Spleen (tissue), 11 donors: Measurements from ENCODE around the gene LPP. TPM values are rescaled to one million over a fixed set of nuclear protein-coding genes. Genes with fewer than 3 reads are reported as not detected.

ENCODE experiments used
- DNase-seq: peaks from one replicate; pipeline ENCODE4 v3.0.0-alpha.2; 2020
- H3K27ac ChIP-seq, 8 donors: fragments of 200-600 bp; sonication (generic) in 7 of 8; 1 replicate in 4 of 8; 2 replicates in 4 of 8; pipeline versions ENCODE4 v1.5.0 to v1.8.0; 2016 to 2021; ENCODE audit warnings: inconsistent platforms in 4 of 8, mild to moderate bottlenecking in 4 of 8, moderate library complexity in 1 of 8
- H3K27me3 ChIP-seq, 7 donors: fragments of 200-600 bp; sonication (generic) in 6 of 7; replicated peaks in 1 of 7; 1 replicate in 4 of 7; 2 replicates in 3 of 7; pipeline versions ENCODE4 v1.5.0 to v1.8.0; 2016 to 2021; ENCODE audit warnings: inconsistent platforms in 3 of 7, mild to moderate bottlenecking in 1 of 7
- H3K36me3 ChIP-seq, 6 donors: fragments of 200-600 bp; sonication (generic) in 5 of 6; 1 replicate in 4 of 6; 2 replicates in 2 of 6; pipeline versions ENCODE4 v1.5.0 to v1.8.0; 2016 to 2021; ENCODE audit warnings: inconsistent platforms in 2 of 6
- H3K4me1 ChIP-seq, 6 donors: fragments of 200-600 bp; sonication (generic) in 5 of 6; 1 replicate in 3 of 6; 2 replicates in 3 of 6; pipeline versions ENCODE4 v1.5.0 to v1.8.0; 2016 to 2021; ENCODE audit warnings: inconsistent platforms in 3 of 6
- H3K4me3 ChIP-seq, 8 donors: fragments of 200-600 bp; sonication (generic) in 7 of 8; 1 replicate in 4 of 8; 2 replicates in 4 of 8; pipeline versions ENCODE4 v1.5.0 to v1.8.0; 2016 to 2021; ENCODE audit warnings: inconsistent platforms in 4 of 8, mild to moderate bottlenecking in 4 of 8, moderate library complexity in 2 of 8
- H3K9me3 ChIP-seq, 8 donors: fragments of 200-600 bp; sonication (generic) in 7 of 8; 1 replicate in 4 of 8; 2 replicates in 4 of 8; pipeline versions ENCODE4 v1.5.0 to v1.8.0; 2016 to 2021; ENCODE audit warnings: inconsistent platforms in 4 of 8
- CTCF ChIP-seq, 11 experiments: fragments of 200-600 bp in 7 of 11; fragments of 450-650 bp in 4 of 11; sonication (generic) in 4 of 11; IDR thresholded peaks in 8 of 11; conservative IDR thresholded peaks in 3 of 11; 1 replicate in 7 of 11; 2 replicates in 4 of 11; pipeline versions ENCODE4 v1.4.0 to v1.8.0; 2016 to 2021; ENCODE audit warnings: antibody characterized with exemption in 11 of 11, inconsistent platforms in 4 of 11, mild to moderate bottlenecking in 1 of 11
- POLR2A ChIP-seq, 3 donors: fragments of 450-650 bp; IDR thresholded peaks; one replicate each; pipeline ENCODE4 v1.5.1; 2017; ENCODE audit warnings: antibody characterized with exemption in 3 of 3, mild to moderate bottlenecking in 1 of 3
- POLR2AphosphoS5 ChIP-seq, 3 donors: sonication (generic); formaldehyde crosslinking; IDR thresholded peaks; one replicate each; pipeline ENCODE4 v1.5.1; 2017; ENCODE audit warnings: antibody characterized with exemption in 3 of 3
- WGBS, 5 donors: extraction: QIAGEN DNeasy Blood & Tissue Kit in 3 of 5; methylation state at CpG; one replicate each; pipeline versions ENCODE4 v1.1.5 to v1.1.7; 2013 to 2018; 5-methylcytosine and 5-hydroxymethylcytosine counted together
- intact Hi-C: fragments of 100-400 bp; cut with DNase I; formaldehyde crosslinking; loops from one replicate; pipeline ENCODE4 v1.15.0; 2023; ENCODE audit warnings: low total_unique reads
- polyA plus RNA-seq, 3 donors: library from polyadenylated mRNA; stranded (reverse); fragments of 200-250 nt; gene quantifications; one replicate each; pipeline ENCODE4 v1.2.1, GENCODE V29; 2013
- total RNA-seq, 7 donors: library from RNA; depleted of rRNA in 3 of 7; stranded (reverse); fragments of >200 nt in 3 of 7; fragmentation: NEBNext Ultra II Directional in 4 of 7; extraction: Animal tissue kit (Norgen Biotek cat#: 25700) in 4 of 7; gene quantifications; one replicate each; pipeline versions ENCODE4 v1.1.0 to v1.2.1, GENCODE V29; 2016 to 2021
- donor health status: healthy with polysubstance abuse.
- donor health status: DM: no; HTN: no; CAD: no; lungs with moderate emphysema.
- donor health status: DM: no; HTN: no; CAD: no.
- donor health status: Bipolar disorder and iron deficiency.
- donor health status: healthy.
- donor health status: DM: no; HTN: no; CAD: no.
- donor health status: DM: yes; HTN: yes; CAD: no.

The LPP gene
- total and polyA plus RNA-seq, 10 donors, result 2.4 to 270 (median 156) TPM

GRCh38 chr3:188473591-188474288, 319.8 kb downstream of the LPP start:
- TF ChIP-seq POLR2A (IDR thresholded peaks at IDR 0.05), result no peak
- no peak for TF ChIP-seq POLR2AphosphoS5 (IDR thresholded peaks at IDR 0.05)
- no peak for TF ChIP-seq CTCF (IDR thresholded peaks at IDR 0.05 in 8 of 11, conservative IDR thresholded peaks at IDR 0.05 in 3 of 11)
- DNase-seq, result no peak
- Histone ChIP-seq H3K27ac (no peak overlapping the region), H3K27me3 (no peaks in the 10 kb centered on the region), H3K9me3 (no peaks in the 10 kb centered on the region), H3K36me3 (no peaks in the 10 kb centered on the region), H3K4me3 (no peak overlapping the region), H3K4me1 (peaks cover 0 to 28% (median 16%) of the 10 kb centered on the region in 6 donors)
- intact Hi-C loops, result no loop called here
- WGBS, 5 donors, result 92 to 99% (median 95%) methylated on average over 2 of the region's 2 CpGs

GRCh38 chr3:188476935-188477334, 323.0 kb downstream of the LPP start:
- H3K4me1 ChIP-seq, result peaks cover 0 to 21% (median 13%) of the 10 kb centered on the region in 6 donors
- no peaks in the 10 kb centered on the region for H3K27me3 ChIP-seq
- TF ChIP-seq CTCF (IDR thresholded peaks at IDR 0.05 in 8 of 11, conservative IDR thresholded peaks at IDR 0.05 in 3 of 11) (no peak), POLR2A (IDR thresholded peaks at IDR 0.05) (no peak), POLR2AphosphoS5 (IDR thresholded peaks at IDR 0.05) (no peak)
- no peaks in the 10 kb centered on the region for H3K36me3 ChIP-seq
- intact Hi-C loops, result no loop called here
- no peak for DNase-seq
- H3K9me3 ChIP-seq, result peaks cover 0 to 5% (median 0%) of the 10 kb centered on the region in 8 donors
- WGBS, 5 donors, result 63 to 85% (median 74%) methylated on average over 4 of the region's 4 CpGs
- H3K4me3 ChIP-seq, result no peak overlapping the region
- peak overlapping the region in 2 of 8 donors; percentile 5 to 31 for H3K27ac ChIP-seq

- Histone ChIP-seq H3K27me3 (no peaks in the 10 kb centered on the region), H3K9me3 (peaks cover 0 to 9% (median 0%) of the 10 kb centered on the region in 8 donors), H3K27ac (no peak overlapping the region), H3K4me1 (peaks cover 0 to 21% (median 10%) of the 10 kb centered on the region in 6 donors), H3K4me3 (no peak overlapping the region), H3K36me3 (peaks cover 0 to 12% (median 5%) of the 10 kb centered on the region in 6 donors)
- DNase-seq, result no peak
- intact Hi-C loops, result no loop called here
- 93 to 97% (median 94%) methylated on average over 4 of the region's 4 CpGs for WGBS, 5 donors
- TF ChIP-seq POLR2A (IDR thresholded peaks at IDR 0.05) (no peak), POLR2AphosphoS5 (IDR thresholded peaks at IDR 0.05) (no peak), CTCF (IDR thresholded peaks at IDR 0.05 in 8 of 11, conservative IDR thresholded peaks at IDR 0.05 in 3 of 11) (no peak)
These were observed 326.1 kb downstream of the LPP start for GRCh38 chr3:188480011-188480410.

GRCh38 chr3:188482929-188483328, 329.0 kb downstream of the LPP start:
- Histone ChIP-seq H3K36me3 (peaks cover 0 to 39% (median 8%) of the 10 kb centered on the region in 6 donors), H3K4me1 (peaks cover 0 to 7% (median under 1%) of the 10 kb centered on the region in 6 donors), H3K27me3 (no peaks in the 10 kb centered on the region), H3K9me3 (peaks cover 0 to 9% (median 0%) of the 10 kb centered on the region in 8 donors), H3K4me3 (no peak overlapping the region), H3K27ac (no peak overlapping the region)
- TF ChIP-seq POLR2A (IDR thresholded peaks at IDR 0.05) (no peak), POLR2AphosphoS5 (IDR thresholded peaks at IDR 0.05) (no peak), CTCF (IDR thresholded peaks at IDR 0.05 in 8 of 11, conservative IDR thresholded peaks at IDR 0.05 in 3 of 11) (no peak)
- 70 to 84% (median 75%) methylated on average over 4 of the region's 4 CpGs for WGBS, 5 donors
- DNase-seq, result no peak
- intact Hi-C loops, result no loop called here
